Loucy (cell line): Measurements from ENCODE around the gene PFN3.

Experiments
- CTCF ChIP-seq: fragments of 200-600 bp; sonication (generic); conservative IDR thresholded peaks from 2 replicates; pipeline ENCODE4 v1.5.1; 2014; ENCODE audit warnings: mild to moderate bottlenecking, antibody characterized with exemption, low read length
- EZH2phosphoT487 ChIP-seq: fragments of 200-600 bp; IDR thresholded peaks from 2 replicates; pipeline ENCODE4 v1.6.1; 2018; ENCODE audit warnings: antibody characterized with exemption, mild to moderate bottlenecking, moderate library complexity, borderline replicate concordance

GRCh38 chr5:177437623-177438022 is 37.2 kb upstream of the PFN3 start:
- TF ChIP-seq CTCF (no peak), EZH2phosphoT487 (no peak)
